Thoracic aorta (tissue), 2 donors: ENCODE data around the gene PDE5A. TPM values are rescaled to one million over a fixed set of nuclear protein-coding genes. Genes with fewer than 3 reads are reported as not detected.
A peak's percentile ranks its signal among the peaks of the same experiment; 100 is the strongest.

ENCODE experiments used
- ATAC-seq: fragments of 150-250 bp; one replicate; pipeline ENCODE4 v1.8.0; 2017; ENCODE audit warnings: low read depth; ENCODE audit not compliant: insufficient number of reproducible peaks, low FRiP score
- DNase-seq: peaks from one replicate; pipeline ENCODE4 v3.0.0-alpha.2; 2020; ENCODE audit warnings: low spot score
- H3K27ac ChIP-seq, 2 donors: fragments of 200-600 bp; sonication (generic); 1 replicate in 1 of 2; 2 replicates in 1 of 2; pipeline ENCODE4 v1.5.1; 2016; ENCODE audit warnings: mild to moderate bottlenecking in 2 of 2, moderate library complexity in 2 of 2
- H3K27me3 ChIP-seq: fragments of 200-600 bp; sonication (generic); replicated peaks from 2 replicates; pipeline ENCODE4 v1.6.0; 2016; ENCODE audit warnings: mild to moderate bottlenecking; ENCODE audit not compliant: insufficient read depth
- H3K36me3 ChIP-seq: fragments of 200-600 bp; sonication (generic); one replicate; pipeline ENCODE4 v1.5.1; 2016
- H3K4me1 ChIP-seq, 2 donors: fragments of 200-600 bp; sonication (generic); 1 replicate in 1 of 2; 2 replicates in 1 of 2; pipeline versions ENCODE4 v1.5.1 to v1.6.0; 2016; ENCODE audit warnings: low read depth in 2 of 2, mild to moderate bottlenecking in 1 of 2; ENCODE audit not compliant: control insufficient read depth in 1 of 2
- H3K4me3 ChIP-seq: fragments of 200-600 bp; sonication (generic); 2 replicates; pipeline ENCODE4 v1.5.1; 2016; ENCODE audit warnings: mild to moderate bottlenecking
- H3K9me3 ChIP-seq: fragments of 200-600 bp; sonication (generic); 2 replicates; pipeline ENCODE4 v1.5.1; 2016
- total RNA-seq, 2 donors: library from RNA; depleted of rRNA; stranded (reverse); fragments of >200 nt; gene quantifications; one replicate each; pipeline versions ENCODE4 v1.1.0 to v1.2.3, GENCODE V29; 2016
- TF ChIP-seq, protein P1 (sequence below): fragments of 200-600 bp; sonication (generic); IDR thresholded peaks from one replicate; pipeline ENCODE4 v1.5.1; 2019; ENCODE audit warnings: antibody characterized with exemption

The PDE5A gene
- total RNA-seq, 2 donors from 2014 or later = 158 to 223 TPM

DNA sequence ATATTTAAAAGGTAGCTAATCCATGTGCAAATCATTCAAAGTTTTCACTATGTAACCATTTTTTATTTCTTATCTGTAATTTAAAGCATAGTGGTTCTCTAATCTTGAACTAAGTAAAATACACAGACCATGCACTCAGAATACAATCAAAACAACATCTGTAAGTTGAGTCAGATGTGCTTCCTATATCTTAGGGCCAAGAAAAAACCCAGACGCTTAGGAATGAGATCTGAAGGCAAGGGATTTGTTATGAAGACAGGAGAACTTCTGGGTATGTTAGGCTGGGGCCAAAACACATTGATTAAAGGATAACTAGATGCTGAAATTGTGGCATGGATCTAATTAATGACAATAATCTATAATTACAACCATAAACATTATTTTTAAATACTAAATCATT lies 120.3 kb downstream of the PDE5A start:
- TF ChIP-seq, protein P1, sequence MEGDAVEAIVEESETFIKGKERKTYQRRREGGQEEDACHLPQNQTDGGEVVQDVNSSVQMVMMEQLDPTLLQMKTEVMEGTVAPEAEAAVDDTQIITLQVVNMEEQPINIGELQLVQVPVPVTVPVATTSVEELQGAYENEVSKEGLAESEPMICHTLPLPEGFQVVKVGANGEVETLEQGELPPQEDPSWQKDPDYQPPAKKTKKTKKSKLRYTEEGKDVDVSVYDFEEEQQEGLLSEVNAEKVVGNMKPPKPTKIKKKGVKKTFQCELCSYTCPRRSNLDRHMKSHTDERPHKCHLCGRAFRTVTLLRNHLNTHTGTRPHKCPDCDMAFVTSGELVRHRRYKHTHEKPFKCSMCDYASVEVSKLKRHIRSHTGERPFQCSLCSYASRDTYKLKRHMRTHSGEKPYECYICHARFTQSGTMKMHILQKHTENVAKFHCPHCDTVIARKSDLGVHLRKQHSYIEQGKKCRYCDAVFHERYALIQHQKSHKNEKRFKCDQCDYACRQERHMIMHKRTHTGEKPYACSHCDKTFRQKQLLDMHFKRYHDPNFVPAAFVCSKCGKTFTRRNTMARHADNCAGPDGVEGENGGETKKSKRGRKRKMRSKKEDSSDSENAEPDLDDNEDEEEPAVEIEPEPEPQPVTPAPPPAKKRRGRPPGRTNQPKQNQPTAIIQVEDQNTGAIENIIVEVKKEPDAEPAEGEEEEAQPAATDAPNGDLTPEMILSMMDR = no peak
- Histone ChIP-seq H3K4me1 (peaks cover 19 to 57% of the 10 kb centered on the region in 2 donors), H3K4me3 (no peak overlapping the region), H3K27ac (peak overlapping the region; percentile 70 to 77), H3K27me3 (no peaks in the 10 kb centered on the region), H3K9me3 (no peaks in the 10 kb centered on the region), H3K36me3 (peaks cover 27% of the 10 kb centered on the region)
- no peak for DNase-seq
- ATAC-seq = no peak

- no peaks in the 10 kb centered on the region for H3K27me3 ChIP-seq
- DNase-seq (no peak), ATAC-seq (no peak)
- peaks cover 18 to 46% of the 10 kb centered on the region in 2 donors for H3K4me1 ChIP-seq
- H3K27ac ChIP-seq = peak overlapping the region; percentile 70 to 77
- TF ChIP-seq, protein P1 = no peak
- H3K36me3 ChIP-seq = peaks cover 31% of the 10 kb centered on the region
- H3K9me3 ChIP-seq = no peaks in the 10 kb centered on the region
- H3K4me3 ChIP-seq = no peak overlapping the region
Measured at GRCh38 chr4:119506806-119507205, 121.8 kb downstream of the PDE5A start.

DNA sequence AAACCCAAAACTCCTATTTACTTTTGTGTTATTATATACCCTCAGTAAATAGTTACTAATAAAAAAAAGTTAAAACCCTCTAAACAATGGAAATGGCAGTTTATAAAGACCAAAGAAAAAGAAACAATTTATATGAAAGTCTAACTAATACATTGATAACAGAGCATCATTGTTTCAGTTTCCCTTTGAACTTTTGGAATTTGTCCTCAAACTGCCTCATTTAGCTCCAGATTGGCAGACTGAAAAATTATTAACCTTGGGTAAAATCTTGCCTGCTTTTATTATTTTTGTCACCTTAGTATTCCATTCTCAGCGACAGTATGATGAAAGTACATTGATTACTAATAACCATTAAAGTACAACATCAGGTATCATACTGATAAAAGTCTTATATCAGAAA lies 124.0 kb downstream of the PDE5A start:
- H3K9me3 ChIP-seq = no peaks in the 10 kb centered on the region
- no peaks in the 10 kb centered on the region for H3K27me3 ChIP-seq
- no peak for DNase-seq
- H3K4me1 ChIP-seq = peaks cover 8 to 24% of the 10 kb centered on the region in 2 donors
- TF ChIP-seq, protein P1 = no peak
- H3K36me3 ChIP-seq = peaks cover 28% of the 10 kb centered on the region
- H3K27ac ChIP-seq = peak overlapping the region in 1 of 2 donors; percentile 25
- H3K4me3 ChIP-seq = no peak overlapping the region
- ATAC-seq = no peak

GRCh38 chr4:119501740-119502139 lies 126.9 kb downstream of the PDE5A start:
- H3K9me3 ChIP-seq = no peaks in the 10 kb centered on the region
- ATAC-seq (no peak), DNase-seq (no peak)
- H3K4me3 ChIP-seq = no peak overlapping the region
- H3K36me3 ChIP-seq = peaks cover 21% of the 10 kb centered on the region
- peaks cover 5 to 19% of the 10 kb centered on the region in 2 donors for H3K4me1 ChIP-seq
- TF ChIP-seq, protein P1 = no peak
- no peaks in the 10 kb centered on the region for H3K27me3 ChIP-seq
- peak overlapping the region in 1 of 2 donors; percentile 1 for H3K27ac ChIP-seq

- no peaks in the 10 kb centered on the region for H3K27me3 ChIP-seq
- no peak overlapping the region for H3K4me3 ChIP-seq
- H3K9me3 ChIP-seq = no peaks in the 10 kb centered on the region
- H3K4me1 ChIP-seq = peaks cover 5 to 18% of the 10 kb centered on the region in 2 donors
- H3K36me3 ChIP-seq = peaks cover 17% of the 10 kb centered on the region
- TF ChIP-seq, protein P1 = no peak
- ATAC-seq (peak; percentile 57), DNase-seq (no peak)
- peak overlapping the region; percentile 6 to 46 for H3K27ac ChIP-seq
Measured at GRCh38 chr4:119498527-119498926, 130.1 kb downstream of the PDE5A start.
